GM12801 (cell line): ENCODE data around the gene BCAS4.

ENCODE experiments used
- CTCF ChIP-seq: IDR thresholded peaks from one replicate; pipeline ENCODE4 v1.5.1; 2011; ENCODE audit warnings: control low read depth; ENCODE audit not compliant: insufficient read length; ENCODE audit errors: extremely low read depth

BCAS4 gene

GRCh38 chr20:50814438-50815161 lies 19.7 kb downstream of the BCAS4 start:
- no peak for TF ChIP-seq CTCF

- no peak for TF ChIP-seq CTCF
Observed at GRCh38 chr20:50815162-50815989, 20.5 kb downstream of the BCAS4 start.

GRCh38 chr20:50817776-50818172 lies 22.9 kb downstream of the BCAS4 start:
- no peak for TF ChIP-seq CTCF

GRCh38 chr20:50819349-50819748 lies 24.5 kb downstream of the BCAS4 start:
- no peak for TF ChIP-seq CTCF

GRCh38 chr20:50820515-50821256 lies 25.8 kb downstream of the BCAS4 start:
- no peak for TF ChIP-seq CTCF

DNA sequence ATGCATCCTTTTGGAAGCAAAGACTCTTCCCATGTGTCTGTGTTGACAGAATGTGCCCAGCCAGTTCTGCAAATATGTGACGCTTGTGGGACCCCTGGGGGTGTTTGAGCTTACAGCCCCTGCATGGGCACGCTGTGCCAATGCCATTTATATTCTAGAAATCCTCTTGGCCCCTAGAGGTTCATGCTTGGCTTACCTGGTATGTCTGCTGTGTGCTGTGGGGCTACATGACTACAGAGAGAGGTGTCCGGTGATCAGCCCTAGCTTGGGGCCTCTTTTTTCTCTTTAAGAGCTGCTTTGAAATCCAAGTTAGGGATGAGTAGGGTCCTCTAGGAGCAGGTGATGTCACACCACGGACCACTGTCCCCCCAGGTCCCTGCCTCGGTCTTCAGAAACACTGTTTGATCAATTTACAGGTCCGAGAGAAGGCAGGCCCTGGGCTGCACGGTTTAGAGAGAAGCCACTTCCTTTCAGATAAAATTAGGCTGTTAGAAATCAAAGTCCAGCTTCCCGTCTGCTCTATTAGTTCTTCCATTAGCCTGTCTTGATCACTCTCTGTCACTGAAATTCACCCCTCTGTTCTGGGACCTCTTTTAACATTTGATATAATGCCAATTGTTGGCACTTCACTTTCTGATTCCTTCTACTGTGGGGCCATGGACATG lies 26.5 kb downstream of the BCAS4 start:
- no peak for TF ChIP-seq CTCF

DNA sequence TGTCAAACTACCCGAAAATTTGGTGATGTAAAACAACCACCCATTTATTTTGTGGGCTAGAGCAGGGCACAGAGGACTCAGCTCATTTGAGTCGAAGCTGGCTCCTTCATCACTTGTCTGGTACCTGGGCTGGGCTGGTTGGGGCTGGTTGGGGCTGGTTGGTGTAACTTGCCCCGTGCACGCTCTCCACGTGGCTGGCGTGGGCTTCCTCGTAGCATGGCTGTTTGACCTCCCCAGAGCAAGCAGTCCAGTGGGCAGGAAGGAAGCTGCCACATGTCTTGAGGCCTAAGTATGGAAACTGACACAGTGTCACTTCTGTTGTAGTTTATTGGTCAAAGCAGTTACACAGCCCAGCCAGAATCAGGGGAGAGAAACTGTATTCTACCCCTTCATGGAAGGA lies 27.1 kb downstream of the BCAS4 start:
- no peak for TF ChIP-seq CTCF
